T-helper 17 cell (primary cell): Measurements from ENCODE around the gene TRHDE. TPM values are rescaled to one million over a fixed set of nuclear protein-coding genes. Genes with fewer than 3 reads are reported as not detected.

Experiments used
- ATAC-seq: fragments of 150-1000 bp; cut with Tn5 transposase; 2 replicates; pipeline ENCODE4 v1.10.0; 2021; ENCODE audit warnings: mild to moderate bottlenecking, moderate library complexity
- DNase-seq, 3 donors: peaks; one replicate each; pipeline versions ENCODE4 v3.0.0 to v3.0.0-alpha.2; 2020 to 2021
- H3K9me3 ChIP-seq: one replicate; pipeline ENCODE4 v1.7.0; 2013; ENCODE audit warnings: low read length, mild to moderate bottlenecking; ENCODE audit not compliant: control insufficient read depth, poor library complexity, severe bottlenecking
- H3K27ac Mint-ChIP-seq: one replicate; pipeline ENCODE4 v1.8.0; 2022; ENCODE audit warnings: mild to moderate bottlenecking, moderate library complexity, mixed read lengths
- H3K27me3 Mint-ChIP-seq: one replicate; pipeline ENCODE4 v1.8.0; 2022; ENCODE audit warnings: mixed read lengths
- H3K36me3 Mint-ChIP-seq: one replicate; pipeline ENCODE4 v1.8.0; 2022; ENCODE audit warnings: low read depth, mixed read lengths
- H3K4me1 Mint-ChIP-seq: one replicate; pipeline ENCODE4 v1.8.0; 2022; ENCODE audit warnings: mild to moderate bottlenecking, mixed read lengths
- H3K4me3 Mint-ChIP-seq: one replicate; pipeline ENCODE4 v1.8.0; 2022; ENCODE audit warnings: mild to moderate bottlenecking, moderate library complexity, mixed read lengths
- total RNA-seq, 4 donors: library from RNA in 2 of 4; stranded (reverse) in 2 of 4; gene quantifications; one replicate each; pipeline ENCODE4 v1.2.3 and lab custom pipeline; 2022 to 2026

The TRHDE gene
- total RNA-seq, 2 donors from 2014 or later, result 0.26 TPM; not detected in 1

GRCh38 chr12:72535212-72535990 is 263.2 kb downstream of the TRHDE start:
- Mint-ChIP-seq H3K27ac (no peak overlapping the region), H3K36me3 (no peaks in the 10 kb centered on the region), H3K4me3 (no peak overlapping the region), H3K27me3 (no peaks in the 10 kb centered on the region), H3K4me1 (no peaks in the 10 kb centered on the region)
- DNase-seq (no peak), ATAC-seq (no peak)
- H3K9me3 ChIP-seq, result no peaks in the 10 kb centered on the region

- H3K9me3 ChIP-seq, result no peaks in the 10 kb centered on the region
- DNase-seq (no peak), ATAC-seq (no peak)
- Mint-ChIP-seq H3K27me3 (no peaks in the 10 kb centered on the region), H3K4me3 (no peak overlapping the region), H3K36me3 (no peaks in the 10 kb centered on the region), H3K27ac (no peak overlapping the region), H3K4me1 (no peaks in the 10 kb centered on the region)
Measured at GRCh38 chr12:72540811-72541210, 268.6 kb downstream of the TRHDE start.

- Mint-ChIP-seq H3K27ac (no peak overlapping the region), H3K27me3 (no peaks in the 10 kb centered on the region), H3K4me3 (no peak overlapping the region), H3K4me1 (no peaks in the 10 kb centered on the region), H3K36me3 (no peaks in the 10 kb centered on the region)
- no peaks in the 10 kb centered on the region for H3K9me3 ChIP-seq
- DNase-seq (no peak), ATAC-seq (no peak)
Measured at GRCh38 chr12:72543777-72544467, 271.8 kb downstream of the TRHDE start.

GRCh38 chr12:72546106-72546505 is 273.9 kb downstream of the TRHDE start:
- H3K9me3 ChIP-seq, result no peaks in the 10 kb centered on the region
- H3K4me1 Mint-ChIP-seq, result no peaks in the 10 kb centered on the region
- no peaks in the 10 kb centered on the region for H3K36me3 Mint-ChIP-seq
- ATAC-seq (no peak), DNase-seq (no peak)
- H3K27me3 Mint-ChIP-seq, result no peaks in the 10 kb centered on the region
- H3K4me3 Mint-ChIP-seq, result no peak overlapping the region
- no peak overlapping the region for H3K27ac Mint-ChIP-seq

- Mint-ChIP-seq H3K36me3 (no peaks in the 10 kb centered on the region), H3K27ac (no peak overlapping the region), H3K4me1 (no peaks in the 10 kb centered on the region), H3K27me3 (no peaks in the 10 kb centered on the region), H3K4me3 (no peak overlapping the region)
- ATAC-seq (no peak), DNase-seq (no peak)
- H3K9me3 ChIP-seq, result no peaks in the 10 kb centered on the region
Measured at GRCh38 chr12:72547573-72547972, 275.4 kb downstream of the TRHDE start.

- H3K27me3 Mint-ChIP-seq, result no peaks in the 10 kb centered on the region
- H3K4me3 Mint-ChIP-seq, result no peak overlapping the region
- no peaks in the 10 kb centered on the region for H3K4me1 Mint-ChIP-seq
- no peaks in the 10 kb centered on the region for H3K36me3 Mint-ChIP-seq
- DNase-seq (no peak), ATAC-seq (no peak)
- no peak overlapping the region for H3K27ac Mint-ChIP-seq
- no peaks in the 10 kb centered on the region for H3K9me3 ChIP-seq
Measured at GRCh38 chr12:72549184-72549583, 277.0 kb downstream of the TRHDE start.

- DNase-seq, result no peak
- ATAC-seq, result no peak
- no peak overlapping the region for H3K27ac Mint-ChIP-seq
- no peaks in the 10 kb centered on the region for H3K9me3 ChIP-seq
- no peaks in the 10 kb centered on the region for H3K36me3 Mint-ChIP-seq
- no peaks in the 10 kb centered on the region for H3K27me3 Mint-ChIP-seq
- H3K4me3 Mint-ChIP-seq, result no peak overlapping the region
- no peaks in the 10 kb centered on the region for H3K4me1 Mint-ChIP-seq
Measured at GRCh38 chr12:72560003-72560769, 288.0 kb downstream of the TRHDE start.

GRCh38 chr12:72570601-72571000 is 298.4 kb downstream of the TRHDE start:
- no peak overlapping the region for H3K27ac Mint-ChIP-seq
- ATAC-seq (no peak), DNase-seq (no peak)
- H3K4me1 Mint-ChIP-seq, result no peaks in the 10 kb centered on the region
- no peak overlapping the region for H3K4me3 Mint-ChIP-seq
- H3K27me3 Mint-ChIP-seq, result no peaks in the 10 kb centered on the region
- no peaks in the 10 kb centered on the region for H3K36me3 Mint-ChIP-seq
- H3K9me3 ChIP-seq, result no peaks in the 10 kb centered on the region

- Mint-ChIP-seq H3K4me3 (no peak overlapping the region), H3K27ac (no peak overlapping the region), H3K27me3 (no peaks in the 10 kb centered on the region), H3K4me1 (no peaks in the 10 kb centered on the region), H3K36me3 (no peaks in the 10 kb centered on the region)
- DNase-seq (no peak), ATAC-seq (no peak)
- no peaks in the 10 kb centered on the region for H3K9me3 ChIP-seq
Measured at GRCh38 chr12:72574138-72574537, 302.0 kb downstream of the TRHDE start.

- Mint-ChIP-seq H3K4me1 (no peaks in the 10 kb centered on the region), H3K27ac (no peak overlapping the region), H3K36me3 (no peaks in the 10 kb centered on the region), H3K27me3 (no peaks in the 10 kb centered on the region), H3K4me3 (no peak overlapping the region)
- no peaks in the 10 kb centered on the region for H3K9me3 ChIP-seq
- no peak for DNase-seq
- ATAC-seq, result no peak
Measured at GRCh38 chr12:72578327-72578726, 306.2 kb downstream of the TRHDE start.

GRCh38 chr12:72586456-72586855 is 314.3 kb downstream of the TRHDE start:
- H3K27ac Mint-ChIP-seq, result no peak overlapping the region
- ATAC-seq (no peak), DNase-seq (no peak)
- no peak overlapping the region for H3K4me3 Mint-ChIP-seq
- H3K4me1 Mint-ChIP-seq, result no peaks in the 10 kb centered on the region
- no peaks in the 10 kb centered on the region for H3K27me3 Mint-ChIP-seq
- no peaks in the 10 kb centered on the region for H3K9me3 ChIP-seq
- no peaks in the 10 kb centered on the region for H3K36me3 Mint-ChIP-seq

- no peaks in the 10 kb centered on the region for H3K9me3 ChIP-seq
- ATAC-seq (no peak), DNase-seq (no peak)
- H3K4me3 Mint-ChIP-seq, result no peak overlapping the region
- no peaks in the 10 kb centered on the region for H3K4me1 Mint-ChIP-seq
- no peaks in the 10 kb centered on the region for H3K36me3 Mint-ChIP-seq
- no peaks in the 10 kb centered on the region for H3K27me3 Mint-ChIP-seq
- no peak overlapping the region for H3K27ac Mint-ChIP-seq
Measured at GRCh38 chr12:72602581-72602980, 330.4 kb downstream of the TRHDE start.

- Mint-ChIP-seq H3K4me1 (no peaks in the 10 kb centered on the region), H3K4me3 (no peak overlapping the region), H3K36me3 (no peaks in the 10 kb centered on the region), H3K27ac (no peak overlapping the region), H3K27me3 (no peaks in the 10 kb centered on the region)
- DNase-seq (no peak), ATAC-seq (no peak)
- H3K9me3 ChIP-seq, result no peaks in the 10 kb centered on the region
Measured at GRCh38 chr12:72605975-72606374, 333.8 kb downstream of the TRHDE start.
